ENCODE data around the gene C2orf42. TPM values are rescaled to one million over a fixed set of nuclear protein-coding genes. Genes with fewer than 3 reads are reported as not detected.

C2orf42 gene
- total and polyA plus RNA-seq, 2 of the 4 experiments (the other 2 are of a cell fraction): 7.5 to 31.5 TPM

- Histone ChIP-seq H2BK20ac (ENCODE audit: low read depth, low read length) (no peak overlapping the region; the same call in 1 of the 2 replicates), H4K20me1 (ENCODE audit: insufficient read depth, low read length) (no peaks in the 10 kb centered on the region), H3K9me3 (ENCODE audit: control insufficient read depth, insufficient read depth, low read length) (no peaks in the 10 kb centered on the region), H3K27ac (ENCODE audit: insufficient read depth, low read length) (no peak overlapping the region), H3K14ac (replicated peaks; ENCODE audit: low read depth, low read length) (no peak overlapping the region), H2AK9ac (replicated peaks; ENCODE audit: low read depth, low read length, poor library complexity) (no peak overlapping the region), H2AK5ac (ENCODE audit: low read depth, low read length) (no peak overlapping the region), H4K91ac (ENCODE audit: insufficient read depth, low read depth, low read length) (no peak overlapping the region), H3K79me1 (ENCODE audit: low read depth in 1 of 2, low read length in 2 of 2) (no peaks in the 10 kb centered on the region; a peak in 1 of 4 replicates), H3K4ac (ENCODE audit: low read depth, low read length) (no peak overlapping the region), H3K36me3 (ENCODE audit: control insufficient read depth, insufficient read depth, low read length) (no peaks in the 10 kb centered on the region), H3K9me1 (ENCODE audit: insufficient read depth, low read length) (peaks cover 11% of the 10 kb centered on the region), H2AFZ (replicated peaks; ENCODE audit: low read length, poor library complexity) (no peak overlapping the region), H2BK120ac (ENCODE audit: low read depth, low read length) (no peak overlapping the region), H3K9ac (ENCODE audit: low read depth, low read length) (no peak overlapping the region), H3K4me3 (ENCODE audit: insufficient read depth, low read depth, low read length) (no peak overlapping the region), H3K18ac (ENCODE audit: low read depth, low read length) (no peak overlapping the region), H3K4me1 (ENCODE audit: control insufficient read depth, insufficient read depth, low read length) (peaks cover 16% of the 10 kb centered on the region), H2BK15ac (ENCODE audit: low read depth, low read length) (no peak overlapping the region), H3K4me2 (ENCODE audit: low read depth, low read length) (no peak overlapping the region), H3K27me3 (ENCODE audit: control insufficient read depth, insufficient read depth, low read length) (no peaks in the 10 kb centered on the region), H2BK5ac (ENCODE audit: low read depth, low read length, poor library complexity, severe bottlenecking) (no peak overlapping the region), H4K5ac (ENCODE audit: low read depth, low read length) (no peak overlapping the region), H4K8ac (ENCODE audit: low read depth in 2 of 2, low read length in 2 of 2) (no peak overlapping the region), H3K56ac (ENCODE audit: extremely low read depth, insufficient read depth, low read length) (no peak overlapping the region), H3K23ac (ENCODE audit: low read depth, low read length) (no peak overlapping the region)
- CTCF ChIA-PET: no interaction called here
- ATAC-seq (ENCODE audit: low read depth) (no peak), DNase-seq (no peak)
- in situ Hi-C loops (cut with MboI; ENCODE audit: low sequenced_read_pairs): no loop called here
- POLR2A ChIA-PET (ENCODE audit: unreplicated experiment): no interaction called here
- dilution Hi-C loops (cut with HindIII; ENCODE audit: low sequenced_read_pairs, unreplicated experiment): no loop called here
- intact Hi-C loops (cut with micrococcal nuclease): no loop called here
- BruUV-seq (replicated peaks): no TSS peak
- 100% methylated on average over 1 of the region's 8 CpGs; no CpG with 5 or more reads in 1 of the 2 experiments for WGBS, 2 experiments (ENCODE audit: extremely low coverage in 2 of 2, insufficient read length in 1 of 2)
- TF ChIP-seq SMC3 (IDR thresholded peaks at IDR 0.05; ENCODE audit: low read depth, low read length) (no peak), MAZ (IDR thresholded peaks at IDR 0.05; ENCODE audit: borderline replicate concordance, low read depth, low read length) (no peak), CTCF (conservative IDR thresholded peaks at IDR 0.05; ENCODE audit: low read depth, low read length) (no peak), POLR2A (IDR thresholded peaks at IDR 0.05; ENCODE audit: low read depth, low read length) (no peak), ELK1 (IDR thresholded peaks at IDR 0.05; ENCODE audit: borderline replicate concordance, low read depth, low read length) (no peak), USF2 (IDR thresholded peaks at IDR 0.05; ENCODE audit: low read depth, low read length) (no peak), NFE2L2 (IDR thresholded peaks at IDR 0.05; ENCODE audit: low read depth, low read length) (no peak), BHLHE40 (IDR thresholded peaks at IDR 0.05; ENCODE audit: low read depth, low read length) (no peak), MXI1 (IDR thresholded peaks at IDR 0.05; ENCODE audit: borderline replicate concordance, low read depth, low read length) (no peak), RCOR1 (IDR thresholded peaks at IDR 0.05; ENCODE audit: insufficient replicate concordance, low read length) (no peak), CHD1 (IDR thresholded peaks at IDR 0.05; ENCODE audit: low read depth, low read length) (no peak), RFX5 (IDR thresholded peaks at IDR 0.05; ENCODE audit: low read depth, low read length) (no peak), CEBPB (IDR thresholded peaks at IDR 0.05; ENCODE audit: low read depth, low read length) (no peak), FOS (IDR thresholded peaks at IDR 0.05; ENCODE audit: low read depth, low read length) (no peak), RAD21 (IDR thresholded peaks at IDR 0.05; ENCODE audit: low read length) (no peak), MAFK (IDR thresholded peaks at IDR 0.05; ENCODE audit: low read depth, low read length) (no peak)
These were observed 75.0 kb downstream of the C2orf42 start for GRCh38 chr2:70115646-70116442.
